ENCODE measurements around the gene CTNNA3.
"Not testable (repeated sequence)": the region's sequence is repeated elsewhere in the genome, so short reads cannot be mapped to it uniquely, and the experiment has no call there.

Gene CTNNA3

DNA sequence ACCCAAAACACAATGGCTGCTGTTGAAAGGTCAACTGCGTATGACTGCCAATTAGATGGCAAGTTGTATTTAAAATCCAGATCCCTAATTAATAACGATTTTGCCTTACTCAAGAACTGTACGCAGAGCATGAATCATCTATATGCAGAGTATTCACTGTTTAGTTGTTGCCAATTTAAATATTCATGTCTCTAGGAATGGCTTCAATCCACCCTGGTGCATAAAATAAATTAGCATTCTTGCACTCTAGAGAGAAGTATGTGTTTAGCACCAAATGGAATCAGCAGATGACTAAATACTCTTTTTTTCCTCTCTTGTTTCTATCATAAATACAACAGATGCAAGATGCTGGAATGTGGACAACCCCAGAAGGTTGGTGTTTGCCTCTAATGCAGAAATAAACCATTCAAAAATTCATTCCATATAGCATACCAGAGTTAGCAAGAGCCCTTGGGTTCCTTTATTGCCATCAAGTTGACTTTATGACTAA lies 449.9 kb downstream of the CTNNA3 start:
- DNase-seq (ENCODE audit: low spot score) = no peak

DNA sequence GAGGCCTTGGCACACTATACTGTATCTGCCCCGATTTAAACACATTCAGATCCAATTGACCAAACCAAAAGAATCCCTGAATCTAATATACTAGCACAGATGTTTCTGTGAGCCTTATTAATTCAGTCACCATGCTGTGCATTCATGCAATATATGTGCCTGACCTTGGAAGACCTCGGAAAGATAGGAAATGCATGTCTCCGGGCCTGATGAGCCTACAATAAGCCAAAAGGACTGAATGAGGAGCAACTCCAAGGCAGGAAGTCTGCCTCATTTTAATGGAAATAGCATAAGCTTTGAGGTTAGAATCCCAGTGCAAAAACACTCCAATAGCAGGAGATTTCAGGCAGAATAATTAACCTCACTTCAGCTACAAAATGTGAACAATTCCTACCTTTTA lies 453.5 kb downstream of the CTNNA3 start:
- no peak for DNase-seq (ENCODE audit: low spot score)

DNA sequence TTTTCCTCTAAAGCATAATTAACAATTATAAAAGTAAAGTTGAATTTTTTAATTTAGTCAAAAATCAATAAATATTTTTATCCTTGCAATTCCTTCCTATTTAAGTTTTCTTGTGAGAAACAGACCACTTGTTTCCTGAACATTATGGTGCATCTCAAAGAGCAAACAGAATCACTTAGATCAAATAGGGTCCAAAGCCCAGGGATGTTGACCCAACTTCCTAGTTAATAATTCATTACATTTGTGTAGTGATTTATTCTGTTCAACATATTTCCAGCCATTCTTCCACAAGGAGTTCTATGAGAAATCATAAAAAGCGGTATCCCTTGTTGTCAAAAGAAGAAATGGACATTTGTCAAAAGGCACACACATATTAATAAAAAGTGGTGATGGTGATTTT lies 454.5 kb downstream of the CTNNA3 start:
- no peak for DNase-seq (ENCODE audit: low spot score)

DNA sequence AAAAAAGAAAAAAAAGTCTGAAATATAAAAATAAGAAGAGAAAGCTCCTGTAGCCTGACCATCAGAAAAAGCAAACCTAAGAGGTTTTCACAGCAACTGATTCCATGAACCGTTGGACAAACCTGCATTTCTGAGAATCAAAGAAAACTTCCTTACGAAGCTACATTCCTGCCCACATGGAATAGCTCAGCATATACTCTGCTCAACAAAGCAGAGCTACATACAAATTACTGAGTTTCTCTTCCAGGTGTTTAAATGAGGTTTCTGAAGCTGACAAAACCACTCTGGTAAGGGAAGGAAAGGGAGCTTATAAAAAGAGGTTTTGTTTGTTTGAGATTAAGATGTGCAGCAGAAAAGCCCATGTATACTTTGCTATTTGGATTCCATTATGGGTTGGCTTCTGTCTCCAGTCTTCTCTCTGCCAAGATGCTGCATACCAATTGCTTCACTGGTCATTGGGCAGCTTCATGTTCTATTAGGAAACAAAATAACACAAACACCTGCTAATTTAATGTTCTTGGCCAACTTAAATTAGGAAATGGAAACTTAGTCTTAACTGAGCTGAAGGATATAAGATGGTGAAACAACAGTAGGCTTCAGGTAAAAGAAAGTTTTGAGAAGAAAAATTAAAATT lies 456.0 kb downstream of the CTNNA3 start:
- DNase-seq (ENCODE audit: low spot score) = no peak

DNA sequence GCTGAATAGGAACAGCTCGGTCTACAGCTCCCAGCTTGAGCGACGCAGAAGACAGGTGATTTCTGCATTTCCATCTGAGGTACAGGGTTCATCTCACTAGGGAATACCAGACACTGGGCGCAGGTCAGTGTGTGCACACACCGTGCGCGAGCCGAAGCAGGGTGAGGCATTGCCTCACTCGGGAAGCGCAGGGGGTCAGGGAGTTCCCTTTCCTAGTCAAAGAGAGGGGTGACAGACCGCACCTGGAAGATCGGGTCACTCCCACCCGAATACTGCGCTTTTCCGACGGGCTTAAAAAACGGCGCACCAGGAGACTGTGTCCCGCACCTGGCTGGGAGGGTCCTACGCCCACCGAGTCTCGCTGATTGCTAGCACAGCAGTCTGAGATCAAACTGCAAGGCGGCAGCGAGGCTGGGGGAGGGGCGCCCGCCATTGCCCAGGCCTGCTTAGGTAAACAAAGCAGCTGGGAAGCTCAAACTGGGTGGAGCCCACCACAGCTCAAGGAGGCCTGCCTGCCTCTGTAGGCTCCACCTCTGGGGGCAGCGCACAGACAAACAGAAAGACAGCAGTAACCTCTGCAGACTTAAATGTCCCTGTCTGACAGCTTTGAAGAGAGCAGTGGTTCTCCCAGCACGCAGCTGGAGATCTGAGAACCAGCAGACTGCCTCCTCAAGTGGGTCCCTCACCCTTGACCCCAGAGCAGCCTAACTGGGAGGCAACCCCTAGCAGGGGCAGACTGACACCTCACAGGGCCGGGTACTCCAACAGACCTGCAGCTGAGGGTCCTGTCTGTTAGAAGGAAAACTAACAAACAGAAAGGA lies 465.1 kb downstream of the CTNNA3 start:
- DNase-seq (ENCODE audit: low spot score) = not testable (repeated sequence)

DNA sequence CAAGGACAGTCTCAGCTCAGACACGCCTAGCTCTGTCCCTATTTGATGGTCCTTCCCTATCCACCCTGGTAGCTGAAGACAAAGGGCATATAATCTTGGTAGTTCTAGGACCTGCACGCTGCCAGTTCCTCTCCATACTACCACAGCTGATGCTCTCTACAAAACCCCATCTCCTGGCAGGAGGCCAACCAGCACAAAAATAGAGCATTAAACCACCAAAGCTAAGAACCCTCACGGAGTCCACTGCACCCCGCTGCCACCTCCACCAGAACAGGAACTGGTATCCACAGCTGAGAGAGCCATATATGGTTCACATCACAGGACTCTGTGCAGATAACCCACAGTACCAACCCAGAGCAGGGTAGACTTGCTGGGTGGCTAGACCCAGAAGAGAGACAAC lies 470.8 kb downstream of the CTNNA3 start:
- no peak for DNase-seq (ENCODE audit: low spot score)

DNA sequence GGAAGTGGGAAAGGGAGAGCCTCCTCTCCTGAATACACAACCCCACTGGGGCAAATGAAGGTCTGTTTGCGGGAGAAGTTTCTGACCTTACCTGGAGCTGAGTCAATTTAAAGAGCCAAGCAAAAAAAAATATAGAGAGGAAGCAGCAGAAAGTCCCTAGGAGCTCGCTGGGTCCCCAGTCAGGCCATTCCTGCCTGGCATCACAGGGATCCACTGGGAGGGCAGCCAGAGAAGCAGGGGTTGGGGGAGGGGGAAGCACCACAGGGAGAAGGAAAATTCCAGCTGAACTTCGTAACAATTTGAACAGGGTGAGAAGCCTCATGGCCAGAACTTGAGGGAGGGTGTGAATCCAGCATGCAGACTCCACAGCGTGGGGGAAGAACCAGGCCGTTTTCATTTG lies 471.4 kb downstream of the CTNNA3 start:
- no peak for DNase-seq (ENCODE audit: low spot score)

DNA sequence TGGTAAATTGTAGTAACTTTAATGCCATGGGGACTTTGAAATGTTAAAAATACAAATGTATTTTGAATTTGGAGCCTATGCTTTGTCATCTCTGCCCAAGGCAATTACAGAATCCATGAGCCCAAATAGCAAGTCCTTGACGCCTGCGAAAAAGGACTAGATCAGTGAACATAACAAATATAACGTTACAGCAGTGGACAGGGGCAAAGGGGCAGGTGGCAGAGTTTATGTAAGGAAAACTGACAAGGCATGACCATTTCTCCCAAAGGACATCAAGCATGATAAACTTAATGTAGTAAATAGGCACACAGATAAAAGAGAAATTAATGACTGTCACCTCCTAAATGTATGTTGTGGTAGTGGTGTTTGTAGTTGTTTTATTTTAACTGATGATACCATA lies 473.1 kb downstream of the CTNNA3 start:
- no peak for DNase-seq (ENCODE audit: low spot score)

DNA sequence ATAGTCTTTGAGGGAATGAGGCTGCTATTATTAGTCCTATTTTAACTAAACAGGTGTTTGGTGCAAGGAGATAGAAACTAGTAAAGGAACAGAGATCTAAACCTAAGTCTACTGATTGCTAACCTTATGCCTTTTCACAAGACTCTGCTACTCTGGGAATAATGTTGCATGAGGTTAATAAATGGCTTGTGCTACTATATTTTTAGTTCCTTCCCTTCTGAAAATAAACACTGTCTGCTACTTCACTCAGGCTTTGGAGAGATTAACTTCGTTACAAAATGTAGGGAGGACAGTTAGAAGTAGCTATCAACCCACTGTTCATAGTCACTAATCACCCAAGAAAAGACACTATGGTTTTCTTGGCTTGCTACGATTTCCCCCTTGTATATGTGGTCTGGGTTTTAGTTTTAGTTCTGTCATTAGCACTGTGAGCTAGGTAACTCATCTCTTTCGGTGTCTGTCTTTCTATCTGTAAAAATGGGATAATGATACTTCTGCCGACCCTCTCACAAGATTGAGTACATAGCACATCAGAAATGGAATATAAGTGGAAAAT lies 474.0 kb downstream of the CTNNA3 start:
- no peak for DNase-seq (ENCODE audit: low spot score)

DNA sequence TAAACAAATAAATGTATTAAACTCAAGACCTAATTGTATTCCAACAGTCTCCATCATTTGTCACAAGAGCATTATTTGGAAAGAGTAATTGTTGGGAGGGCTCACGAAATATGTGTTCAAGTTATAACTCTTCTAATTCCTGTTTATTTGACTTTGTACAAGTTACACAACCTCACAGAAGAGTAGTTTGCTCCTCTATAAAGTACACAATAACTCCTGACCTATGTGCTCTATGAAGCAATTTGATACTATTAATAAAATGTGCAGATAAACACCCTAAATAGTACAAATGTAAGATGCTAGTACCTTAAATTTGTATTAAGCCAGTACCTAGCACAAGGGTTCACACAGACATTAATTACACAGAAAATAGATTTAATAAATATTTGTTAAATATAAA lies 484.3 kb downstream of the CTNNA3 start:
- no peak for DNase-seq (ENCODE audit: low spot score)

DNA sequence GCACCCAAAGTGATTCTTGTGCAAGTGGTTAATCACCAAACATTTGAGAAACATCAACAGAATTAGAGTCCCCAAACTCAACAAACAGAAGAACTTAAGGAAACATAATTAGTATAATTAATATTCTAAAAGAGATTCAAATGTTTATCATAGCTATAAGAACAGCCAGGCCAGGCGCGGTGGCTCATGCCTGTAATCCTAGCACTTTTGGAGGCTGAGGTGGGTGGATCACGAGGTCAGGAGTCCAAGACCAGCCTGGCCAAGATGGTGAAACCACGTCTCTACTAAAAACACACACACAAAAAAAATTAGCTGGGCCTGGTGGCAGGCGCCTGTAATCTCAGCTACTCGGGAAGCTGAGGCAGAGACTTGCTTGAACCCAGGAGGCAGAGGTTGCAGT lies 488.1 kb downstream of the CTNNA3 start:
- not testable (repeated sequence) for DNase-seq (ENCODE audit: low spot score)

DNA sequence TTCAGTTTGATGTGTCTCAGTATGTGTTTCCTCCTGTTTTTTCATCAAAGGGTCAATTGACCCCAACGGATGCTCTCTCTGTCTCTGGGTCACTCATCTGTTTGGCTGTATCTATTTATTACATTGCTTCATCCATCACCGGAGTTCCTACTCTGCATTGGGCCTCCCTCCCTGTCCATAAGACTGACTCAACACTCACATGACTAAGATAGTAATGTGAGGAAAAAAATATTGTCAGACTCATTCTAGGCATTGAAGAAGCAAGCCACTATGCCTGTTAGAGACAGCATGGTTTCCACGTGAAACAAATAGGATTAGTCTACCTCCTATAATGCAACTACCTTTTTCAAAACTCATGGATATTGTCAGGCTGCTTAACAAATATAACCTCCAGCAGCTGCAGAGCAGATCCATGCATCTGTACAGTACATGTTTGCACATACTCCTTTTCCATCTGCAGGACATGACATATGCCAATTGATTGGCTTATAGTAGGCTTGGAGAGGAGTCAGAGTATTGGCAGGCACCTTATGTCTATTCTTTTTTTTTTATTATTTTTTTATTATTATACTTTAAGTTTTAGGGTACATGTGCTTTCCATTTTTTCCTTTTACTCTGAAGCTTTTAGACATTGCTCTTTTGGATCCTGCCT lies 495.0 kb downstream of the CTNNA3 start:
- no peak for DNase-seq (ENCODE audit: low spot score)

DNA sequence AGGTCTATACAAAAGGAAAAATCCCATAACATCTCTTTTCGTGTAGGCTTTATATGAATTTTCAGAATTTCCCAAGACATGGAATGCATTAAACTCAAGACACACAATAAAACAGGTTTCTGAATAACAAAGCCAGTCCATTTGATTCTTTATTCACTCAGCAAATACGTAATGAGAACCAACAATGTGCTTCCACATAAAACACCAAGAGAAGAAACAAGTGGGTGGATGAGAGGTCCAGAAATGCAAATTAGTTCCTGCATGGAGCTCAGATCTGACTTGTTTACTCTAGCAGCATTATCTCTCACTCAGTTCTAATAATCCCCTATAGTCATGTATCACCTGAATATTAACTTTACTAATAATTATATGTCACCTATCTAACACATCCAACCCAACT lies 520.6 kb downstream of the CTNNA3 start:
- no peak for DNase-seq (ENCODE audit: low spot score)

DNA sequence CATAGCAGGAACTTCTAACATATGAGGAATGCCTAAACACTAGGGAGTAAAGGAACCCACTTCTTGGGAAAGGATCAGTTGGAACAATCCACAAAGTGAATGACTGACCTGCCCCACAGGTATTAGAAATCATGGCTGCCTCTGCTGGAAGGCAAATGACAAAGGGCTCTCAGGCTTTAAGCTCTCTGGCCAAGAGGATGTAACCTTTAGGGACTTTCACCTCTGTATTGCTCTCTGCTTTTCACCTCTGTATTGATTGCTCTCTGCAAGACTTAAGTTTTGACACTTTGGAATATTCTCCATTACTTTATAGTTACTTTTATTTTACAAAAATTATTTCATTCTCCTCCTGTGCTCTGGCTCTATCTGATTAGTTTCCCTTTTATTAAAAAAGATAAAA lies 522.2 kb downstream of the CTNNA3 start:
- DNase-seq (ENCODE audit: low spot score) = no peak

DNA sequence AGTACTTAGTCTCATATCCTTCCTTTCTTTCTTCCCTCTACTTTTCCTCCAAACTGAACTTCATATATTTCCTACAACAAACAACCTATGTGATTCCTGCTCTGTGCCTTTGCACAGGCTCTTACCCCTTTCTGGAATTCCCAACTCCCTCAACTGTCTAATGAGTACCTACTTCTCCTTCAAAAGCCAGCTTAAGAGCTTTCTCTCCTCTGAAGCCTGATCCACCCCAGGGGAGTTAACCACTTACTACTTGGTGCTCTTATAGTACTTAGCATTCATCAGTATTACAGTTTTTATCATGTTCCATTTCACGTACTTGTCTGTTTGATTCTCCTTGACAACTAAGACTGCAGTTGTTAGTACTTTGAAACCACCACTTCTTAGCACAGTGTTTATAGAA lies 524.0 kb downstream of the CTNNA3 start:
- DNase-seq (ENCODE audit: low spot score) = no peak

DNA sequence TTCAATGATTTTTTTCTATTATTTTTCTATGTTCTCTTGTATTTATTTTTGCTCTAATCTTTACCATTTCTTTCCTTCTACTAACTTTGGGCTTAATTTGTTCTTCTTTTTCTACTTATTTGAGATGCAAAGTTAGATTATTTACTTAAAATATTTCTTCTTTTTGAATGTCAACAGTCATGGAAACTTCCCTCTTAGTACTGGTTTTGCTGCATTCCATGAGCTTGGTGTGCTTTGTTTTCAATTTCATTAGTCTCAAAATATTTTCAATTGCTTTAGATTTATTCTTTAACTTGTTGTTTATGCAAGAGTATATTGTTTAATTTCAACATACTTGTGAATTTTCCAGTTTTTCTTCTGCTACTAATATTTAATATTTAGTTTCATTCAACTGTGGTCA lies 539.8 kb downstream of the CTNNA3 start:
- no peak for DNase-seq (ENCODE audit: low spot score)

DNA sequence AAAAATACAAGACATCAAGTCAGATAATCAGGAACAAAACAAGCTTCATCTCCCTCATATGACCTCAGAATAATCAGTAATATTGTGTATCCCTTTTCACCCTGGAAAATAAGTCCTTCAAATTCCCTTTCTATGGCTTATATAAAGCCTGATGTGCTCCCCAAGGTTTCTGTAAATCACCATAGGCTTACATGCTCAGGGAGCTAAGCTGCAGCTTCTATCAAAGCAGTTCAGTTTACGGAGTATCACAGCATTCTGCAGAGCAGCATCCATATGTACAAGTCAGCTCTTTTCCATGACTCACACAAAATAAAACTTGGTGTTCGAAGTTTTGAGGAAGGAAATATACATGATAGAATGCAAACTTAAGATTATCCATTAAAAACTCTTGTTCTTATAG lies 544.5 kb downstream of the CTNNA3 start:
- DNase-seq (ENCODE audit: low spot score) = no peak

DNA sequence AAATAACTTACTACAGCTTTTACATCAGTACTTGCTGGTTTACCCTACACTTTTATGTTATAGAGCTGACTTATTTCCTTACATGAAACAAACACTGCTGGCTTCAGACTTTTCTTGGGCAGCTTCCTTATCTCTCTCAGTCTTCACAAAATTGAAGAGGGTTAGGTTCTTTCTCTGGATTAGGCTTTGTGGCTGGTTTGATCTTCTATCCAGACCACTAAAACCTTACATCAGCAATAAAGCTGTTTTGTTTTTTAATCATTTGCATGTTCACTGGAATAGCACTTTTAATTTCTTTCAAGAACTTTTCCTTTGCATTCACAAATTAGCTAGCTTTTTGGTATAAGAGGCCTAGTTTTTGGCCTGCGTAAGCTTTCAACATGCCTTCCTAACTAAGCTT lies 551.5 kb downstream of the CTNNA3 start:
- DNase-seq (ENCODE audit: low spot score) = no peak

DNA sequence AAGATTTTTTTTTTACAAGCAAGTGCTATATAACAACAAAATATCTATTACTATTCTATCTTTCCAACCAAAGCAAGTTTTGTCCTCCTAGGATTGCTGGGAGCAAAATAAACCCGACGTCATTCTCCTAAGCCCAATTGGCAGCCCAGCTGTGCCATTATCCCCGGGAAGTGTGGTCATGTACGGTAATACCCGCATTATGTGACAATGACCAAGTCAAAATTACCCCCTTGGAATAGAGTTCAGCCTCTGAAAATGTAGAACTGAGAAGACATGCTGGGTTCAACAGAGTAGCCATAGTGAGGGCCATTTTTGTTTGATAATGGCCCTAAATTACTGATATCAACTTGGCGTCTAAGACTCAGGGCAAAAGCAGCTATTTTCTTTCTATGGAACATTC lies 554.7 kb downstream of the CTNNA3 start:
- no peak for DNase-seq (ENCODE audit: low spot score)

DNA sequence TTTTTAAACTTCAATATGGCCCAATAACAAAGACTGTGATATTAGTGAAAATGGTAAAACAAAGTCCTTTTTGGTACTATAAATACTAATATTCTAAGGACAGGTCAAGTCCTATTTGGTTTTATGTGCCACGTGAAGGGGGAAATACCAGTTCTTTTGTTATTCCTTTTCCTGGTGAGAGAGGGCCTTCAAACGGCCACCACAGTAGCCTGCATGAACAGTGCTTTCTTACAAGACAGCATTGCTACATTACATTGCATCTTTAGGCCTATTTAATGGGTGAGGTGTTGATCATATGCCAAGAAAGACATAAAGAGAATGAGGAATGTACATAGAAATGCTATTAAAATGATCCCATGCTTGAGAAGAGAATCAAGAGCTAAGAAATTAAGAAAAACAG lies 555.4 kb downstream of the CTNNA3 start:
- DNase-seq (ENCODE audit: low spot score) = no peak

DNA sequence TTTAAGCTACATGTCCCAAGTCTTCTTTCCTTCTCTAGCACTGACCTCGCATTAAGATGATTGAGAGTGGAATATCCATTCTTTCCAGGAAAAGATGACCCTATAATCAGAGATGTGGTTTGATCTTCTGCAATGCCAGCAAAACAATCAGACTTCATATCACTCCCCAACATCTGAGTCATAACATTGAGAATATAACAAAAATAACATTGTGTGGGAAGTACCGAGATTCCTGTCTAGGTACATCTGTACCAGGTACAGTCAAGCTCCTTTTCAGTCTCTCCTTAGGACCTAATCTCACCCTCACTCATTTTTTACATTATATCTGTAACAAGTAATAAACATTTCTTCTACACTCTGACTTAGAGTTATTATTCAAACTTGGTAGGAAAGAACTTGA lies 568.6 kb downstream of the CTNNA3 start:
- no peak for DNase-seq (ENCODE audit: low spot score)

DNA sequence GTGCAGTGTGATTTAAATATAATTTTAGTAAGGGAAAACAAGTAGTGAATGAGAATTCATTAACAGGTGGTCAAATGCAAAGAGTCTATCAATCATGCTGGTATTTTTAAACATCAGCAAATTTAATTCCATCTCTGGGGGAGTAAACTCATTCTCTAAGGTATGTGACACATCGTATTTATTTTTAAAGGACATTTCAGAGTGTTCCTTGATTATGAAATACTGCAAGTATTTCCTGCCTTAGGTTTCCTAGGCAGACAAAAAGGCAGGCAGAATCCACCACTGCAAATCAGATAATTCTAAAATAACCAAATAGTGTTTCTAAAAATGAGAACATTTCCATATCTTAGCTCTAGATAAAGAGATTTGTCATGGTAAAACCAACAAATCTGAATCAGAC lies 576.3 kb downstream of the CTNNA3 start:
- DNase-seq (ENCODE audit: low spot score) = no peak

DNA sequence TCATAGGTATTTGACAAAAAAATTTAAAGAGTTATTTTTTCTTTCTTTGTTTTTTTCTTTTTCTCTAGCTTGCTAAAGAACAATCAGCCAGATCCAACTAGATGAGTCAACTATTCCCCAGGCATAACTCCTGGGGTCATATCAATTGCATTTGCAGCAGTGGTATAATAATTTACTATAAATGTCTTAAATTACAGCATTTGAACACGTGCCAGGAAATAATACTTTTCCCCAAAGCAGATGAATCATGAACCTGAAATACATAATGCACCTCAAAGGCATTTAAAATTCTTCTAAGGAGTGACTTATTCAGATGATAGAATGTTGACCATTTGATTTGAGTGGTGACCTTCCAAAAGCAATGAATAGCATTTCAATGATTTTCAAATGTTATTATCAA lies 580.0 kb downstream of the CTNNA3 start:
- no peak for DNase-seq (ENCODE audit: low spot score)
